HepG2 (cell line): ENCODE data around the gene PMM2. TPM values are rescaled to one million over a fixed set of nuclear protein-coding genes. Genes with fewer than 3 reads are reported as not detected.

ENCODE experiments used
- ARID5B ChIP-seq: IDR thresholded peaks from 2 replicates; pipeline ENCODE4 v1.4.0; 2020; ENCODE audit warnings: mild to moderate bottlenecking, missing genetic modification reagents
- BHLHE40 ChIP-seq: IDR thresholded peaks from 2 replicates; pipeline ENCODE4 v1.6.1; 2011; ENCODE audit warnings: low read length, improper control_type of control experiment
- CCAR2 ChIP-seq: fragments of 200-400 bp; formaldehyde crosslinking; optimal IDR thresholded peaks from 2 replicates; pipeline ENCODE3; 2018; ENCODE audit warnings: low read depth, mild to moderate bottlenecking, low read length, moderate library complexity
- KLF15 ChIP-seq: sonication (generic); formaldehyde crosslinking; IDR thresholded peaks from 2 replicates; pipeline ENCODE4 v1.8.1; 2023; ENCODE audit warnings: borderline replicate concordance, mild to moderate bottlenecking, inconsistent platforms, missing genetic modification reagents, mixed read lengths
- MAFF ChIP-seq: IDR thresholded peaks from 2 replicates; pipeline ENCODE4 v1.6.1; 2011; ENCODE audit warnings: low read depth, low read length, improper control_type of control experiment
- RBFOX2 ChIP-seq: fragments of 200-400 bp; formaldehyde crosslinking; IDR thresholded peaks from 2 replicates; pipeline ENCODE4 v1.6.1; 2017; ENCODE audit warnings: low read depth, mild to moderate bottlenecking, low read length
- REXO4 ChIP-seq: sonication (generic); formaldehyde crosslinking; IDR thresholded peaks from 2 replicates; pipeline ENCODE4 v1.8.0; 2022; ENCODE audit warnings: missing genetic modification reagents, mild to moderate bottlenecking, borderline replicate concordance
- RFXAP ChIP-seq: sonication (generic); formaldehyde crosslinking; IDR thresholded peaks from 2 replicates; pipeline ENCODE4 v1.4.0; 2020; ENCODE audit warnings: missing genetic modification reagents, borderline replicate concordance
- SKI ChIP-seq: fragments of 450-650 bp; IDR thresholded peaks from one replicate; pipeline ENCODE4 v1.6.1; 2018; ENCODE audit warnings: mild to moderate bottlenecking; ENCODE audit not compliant: partially characterized antibody
- SMC3 ChIP-seq: IDR thresholded peaks from 2 replicates; pipeline ENCODE4 v1.6.1; 2011; ENCODE audit warnings: low read length, improper control_type of control experiment
- SOX13 ChIP-seq, 3 experiments: fragments of 450-650 bp in 1 of 3; sonication (generic) in 1 of 3; formaldehyde crosslinking in 1 of 3; IDR thresholded peaks in 2 of 3; conservative IDR thresholded peaks in 1 of 3; 2 replicates each; pipeline versions ENCODE4 v1.5.0 to v1.6.1; 2016 to 2020; ENCODE audit warnings: antibody characterized with exemption in 1 of 3, mild to moderate bottlenecking in 1 of 3, missing compliant biosample characterization in 1 of 3, missing genetic modification reagents in 1 of 3, moderate library complexity in 1 of 3
- SP5 ChIP-seq: IDR thresholded peaks from 2 replicates; pipeline ENCODE4 v1.6.1; 2016; ENCODE audit warnings: low read depth, borderline replicate concordance
- ZBTB7B ChIP-seq: sonication (generic); formaldehyde crosslinking; IDR thresholded peaks from 2 replicates; pipeline ENCODE4 v1.4.0; 2020; ENCODE audit warnings: missing genetic modification reagents
- ZC3H4 ChIP-seq: sonication (generic); formaldehyde crosslinking; IDR thresholded peaks from 2 replicates; pipeline ENCODE4 v1.4.0; 2020; ENCODE audit warnings: missing genetic modification reagents, borderline replicate concordance
- ZFY ChIP-seq: sonication (generic); formaldehyde crosslinking; IDR thresholded peaks from 2 replicates; pipeline ENCODE4 v1.4.0; 2020; ENCODE audit warnings: missing genetic modification reagents
- ZNF276 ChIP-seq: sonication (generic); formaldehyde crosslinking; IDR thresholded peaks from 2 replicates; pipeline ENCODE4 v1.4.0; 2020; ENCODE audit warnings: mild to moderate bottlenecking, low read depth, missing genetic modification reagents
- ZNF615 ChIP-seq: sonication (generic); formaldehyde crosslinking; IDR thresholded peaks from 2 replicates; pipeline ENCODE4 v1.5.0; 2020; ENCODE audit warnings: mild to moderate bottlenecking, missing genetic modification reagents, borderline replicate concordance
- ZNF674 ChIP-seq: sonication (generic); formaldehyde crosslinking; IDR thresholded peaks from 2 replicates; pipeline ENCODE4 v1.5.0; 2020; ENCODE audit warnings: low read depth, mild to moderate bottlenecking, missing genetic modification reagents
- ZNF724P ChIP-seq: sonication (generic); formaldehyde crosslinking; IDR thresholded peaks from 2 replicates; pipeline ENCODE4 v1.8.0; 2022; ENCODE audit warnings: missing genetic modification reagents, borderline replicate concordance
- ZNF777 ChIP-seq: sonication (generic); formaldehyde crosslinking; IDR thresholded peaks from 2 replicates; pipeline ENCODE4 v1.4.0; 2020; ENCODE audit warnings: missing genetic modification reagents
- polyA plus RNA-seq, 8 experiments: library from polyadenylated mRNA; depleted of rRNA in 3 of 8; stranded (reverse) in 7 of 8; unstranded in 1 of 8; fragments of >200 nt; fragmentation: Illumina TruSeq in 4 of 8; extraction: Trizol in 4 of 8; gene quantifications; 2 replicates each; pipeline versions ENCODE4 v1.2.1 to v1.2.3, GENCODE V29; 2011 to 2016; ENCODE audit warnings: low read depth in 4 of 8, missing spikeins in 1 of 8, mixed read lengths in 1 of 8; ENCODE audit not compliant: insufficient read depth in 1 of 8
- total RNA-seq, 5 experiments: library from RNA; depleted of rRNA; stranded (reverse); fragments of >200 nt; fragmentation: Illumina TruSeq; extraction: Trizol; gene quantifications; 2 replicates each; pipeline ENCODE4 v1.2.3, GENCODE V29; 2016; ENCODE audit warnings: low read depth in 1 of 5
- TF ChIP-seq, protein P1 (sequence below): sonication (generic); formaldehyde crosslinking; IDR thresholded peaks from 2 replicates; pipeline ENCODE4 v1.8.0; 2023; ENCODE audit warnings: mild to moderate bottlenecking, missing genetic modification reagents

PMM2 gene
- total and polyA plus RNA-seq, 2 of the 13 experiments (the other 11 are each of a cell fraction or from before 2014, with no cell fraction given), result 52.2 to 93.7 TPM

- TF ChIP-seq BHLHE40 (no peak), RFXAP (CRISPR knock-in tag) (no peak; the same call in 1 of the 2 replicates), ZBTB7B (CRISPR knock-in tag) (peak; percentile 91), SKI (no peak), KLF15 (CRISPR knock-in tag) (no peak), ZNF724P (CRISPR knock-in tag) (no peak), CCAR2 (no peak), MAFF (no peak), ARID5B (peak; percentile 41; the same call in 1 of the 2 replicates), ZNF615 (CRISPR knock-in tag) (0 out of 2 replicates have a peak, but pooled peaks have one; percentile 13), SP5 (CRISPR knock-in tag) (peak; percentile 87), ZC3H4 (CRISPR knock-in tag) (peak; percentile 21; the same call in 1 of the 2 replicates), REXO4 (CRISPR knock-in tag) (no peak), SMC3 (no peak), ZNF777 (CRISPR knock-in tag) (peak; percentile 76), ZNF276 (CRISPR knock-in tag) (no peak), ZFY (CRISPR knock-in tag) (peak; percentile 53), ZNF674 (no peak), RBFOX2 (no peak), SOX13 (IDR thresholded peaks at IDR 0.05) (0 out of 2 replicates have a peak, but pooled peaks have one; percentile 27), SOX13 (CRISPR knock-in tag; conservative IDR thresholded peaks at IDR 0.05 in 1 of 2, IDR thresholded peaks at IDR 0.05 in 1 of 2) (peak; percentile 50 to 60; a peak in 2 of 4 replicates)
- TF ChIP-seq, protein P1, sequence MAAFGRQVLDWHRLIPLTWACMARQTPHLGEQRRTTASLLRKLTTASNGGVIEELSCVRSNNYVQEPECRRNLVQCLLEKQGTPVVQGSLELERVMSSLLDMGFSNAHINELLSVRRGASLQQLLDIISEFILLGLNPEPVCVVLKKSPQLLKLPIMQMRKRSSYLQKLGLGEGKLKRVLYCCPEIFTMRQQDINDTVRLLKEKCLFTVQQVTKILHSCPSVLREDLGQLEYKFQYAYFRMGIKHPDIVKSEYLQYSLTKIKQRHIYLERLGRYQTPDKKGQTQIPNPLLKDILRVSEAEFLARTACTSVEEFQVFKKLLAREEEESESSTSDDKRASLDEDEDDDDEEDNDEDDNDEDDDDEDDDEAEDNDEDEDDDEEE (CRISPR knock-in tag), result 0 out of 2 replicates have a peak, but pooled peaks have one; percentile 4
Observed at GRCh38 chr16:8869212-8869987, 71.8 kb downstream of the PMM2 start (continued).
